HAP-1 (cell line): ENCODE data around the gene APOD.
"Not testable (repeated sequence)": the region's sequence is repeated elsewhere in the genome, so short reads cannot be mapped to it uniquely, and the experiment has no call there.

Experiments used
- DNase-seq, 2 experiments: peaks; one replicate each; pipeline ENCODE4 v3.0.0-alpha.2; 2016 to 2020; ENCODE audit warnings: low spot score in 2 of 2
- H3K27me3 ChIP-seq: fragments of 250-450 bp; sonication (Bioruptor Pico); 2 replicates; pipeline ENCODE4 v1.5.1; 2020; ENCODE audit warnings: low read depth, mild to moderate bottlenecking, moderate library complexity
- H3K36me3 ChIP-seq: fragments of 250-450 bp; sonication (Bioruptor Pico); replicated peaks from 2 replicates; pipeline ENCODE4 v1.5.1; 2020; ENCODE audit warnings: mild to moderate bottlenecking
- H3K4me1 ChIP-seq: fragments of 250-450 bp; sonication (Bioruptor Pico); 2 replicates; pipeline ENCODE4 v1.5.1; 2020; ENCODE audit warnings: mild to moderate bottlenecking
- H3K4me3 ChIP-seq: fragments of 250-450 bp; sonication (Bioruptor Pico); 2 replicates; pipeline ENCODE4 v1.5.1; 2020; ENCODE audit warnings: mild to moderate bottlenecking, moderate library complexity
- H3K9me3 ChIP-seq: fragments of 250-450 bp; sonication (Bioruptor Pico); 2 replicates; pipeline ENCODE4 v1.5.1; 2020; ENCODE audit warnings: mild to moderate bottlenecking, moderate library complexity
- in situ Hi-C: fragments of 300-500 bp; cut with MboI; formaldehyde crosslinking; loops from 3 replicates; pipeline ENCODE4 v1.14.3; 2020; ENCODE audit warnings: low sequenced_read_pairs, inconsistent platforms, mixed read lengths

APOD gene

GRCh38 chr3:195609229-195609628, 25.5 kb upstream of the APOD start:
- DNase-seq: no peak
- Histone ChIP-seq H3K9me3 (peaks cover 24% of the 10 kb centered on the region), H3K4me1 (no peaks in the 10 kb centered on the region), H3K27me3 (no peaks in the 10 kb centered on the region), H3K36me3 (no peaks in the 10 kb centered on the region), H3K4me3 (no peak overlapping the region)
- in situ Hi-C loops: no loop called here

- H3K4me3 ChIP-seq, H3K36me3 ChIP-seq, H3K4me1 ChIP-seq, DNase-seq, H3K27me3 ChIP-seq, in situ Hi-C loops: not testable (repeated sequence)
- H3K9me3 ChIP-seq: peaks cover 15% of the 10 kb centered on the region
Observed at GRCh38 chr3:195601785-195602184, 18.0 kb upstream of the APOD start.

GRCh38 chr3:195601382-195601781, 17.6 kb upstream of the APOD start:
- Histone ChIP-seq H3K27me3 (no peaks in the 10 kb centered on the region), H3K4me3 (no peak overlapping the region), H3K9me3 (peaks cover 13% of the 10 kb centered on the region), H3K4me1 (no peaks in the 10 kb centered on the region), H3K36me3 (no peaks in the 10 kb centered on the region)
- no peak for DNase-seq
- in situ Hi-C loops: no loop called here

- H3K36me3 ChIP-seq, H3K4me1 ChIP-seq, H3K4me3 ChIP-seq, H3K9me3 ChIP-seq, DNase-seq, H3K27me3 ChIP-seq, in situ Hi-C loops: not testable (repeated sequence)
Observed at GRCh38 chr3:195599926-195600325, 16.2 kb upstream of the APOD start.

- H3K9me3 ChIP-seq, H3K27me3 ChIP-seq, H3K4me3 ChIP-seq, H3K36me3 ChIP-seq, H3K4me1 ChIP-seq, DNase-seq, in situ Hi-C loops: not testable (repeated sequence)
Observed at GRCh38 chr3:195599516-195599915, 15.8 kb upstream of the APOD start.

- Histone ChIP-seq H3K9me3 (no peaks in the 10 kb centered on the region), H3K36me3 (no peaks in the 10 kb centered on the region), H3K4me1 (no peaks in the 10 kb centered on the region), H3K27me3 (no peaks in the 10 kb centered on the region), H3K4me3 (no peak overlapping the region)
- in situ Hi-C loops: no loop called here
- no peak for DNase-seq
Observed at GRCh38 chr3:195597848-195598247, 14.1 kb upstream of the APOD start.

GRCh38 chr3:195597229-195597628, 13.5 kb upstream of the APOD start:
- H3K36me3 ChIP-seq: no peaks in the 10 kb centered on the region
- H3K27me3 ChIP-seq: no peaks in the 10 kb centered on the region
- H3K4me1 ChIP-seq: no peaks in the 10 kb centered on the region
- in situ Hi-C loops: no loop called here
- H3K4me3 ChIP-seq: no peak overlapping the region
- no peak for DNase-seq
- H3K9me3 ChIP-seq: no peaks in the 10 kb centered on the region

- no peak for DNase-seq
- Histone ChIP-seq H3K4me3 (no peak overlapping the region), H3K36me3 (no peaks in the 10 kb centered on the region), H3K4me1 (no peaks in the 10 kb centered on the region), H3K9me3 (no peaks in the 10 kb centered on the region), H3K27me3 (no peaks in the 10 kb centered on the region)
- in situ Hi-C loops: no loop called here
Observed at GRCh38 chr3:195596765-195597171, 13.0 kb upstream of the APOD start.

- H3K36me3 ChIP-seq: no peaks in the 10 kb centered on the region
- H3K27me3 ChIP-seq: no peaks in the 10 kb centered on the region
- in situ Hi-C loops: no loop called here
- no peaks in the 10 kb centered on the region for H3K4me1 ChIP-seq
- no peak for DNase-seq
- no peaks in the 10 kb centered on the region for H3K9me3 ChIP-seq
- H3K4me3 ChIP-seq: no peak overlapping the region
Observed at GRCh38 chr3:195595785-195596531, 12.2 kb upstream of the APOD start.

GRCh38 chr3:195591852-195592251, 8.1 kb upstream of the APOD start:
- in situ Hi-C loops: no loop called here
- no peaks in the 10 kb centered on the region for H3K4me1 ChIP-seq
- H3K27me3 ChIP-seq: no peaks in the 10 kb centered on the region
- peaks cover 4% of the 10 kb centered on the region; the same call in 1 of the 2 replicates for H3K9me3 ChIP-seq
- no peak for DNase-seq
- H3K4me3 ChIP-seq: no peak overlapping the region
- no peaks in the 10 kb centered on the region for H3K36me3 ChIP-seq

GRCh38 chr3:195591220-195591619, 7.5 kb upstream of the APOD start:
- in situ Hi-C loops: no loop called here
- H3K4me1 ChIP-seq: no peaks in the 10 kb centered on the region
- no peaks in the 10 kb centered on the region for H3K36me3 ChIP-seq
- H3K27me3 ChIP-seq: no peaks in the 10 kb centered on the region
- peaks cover 4% of the 10 kb centered on the region; the same call in 1 of the 2 replicates for H3K9me3 ChIP-seq
- H3K4me3 ChIP-seq: no peak overlapping the region
- no peak for DNase-seq

- in situ Hi-C loops, H3K27me3 ChIP-seq, H3K4me3 ChIP-seq, DNase-seq, H3K36me3 ChIP-seq, H3K4me1 ChIP-seq, H3K9me3 ChIP-seq: not testable (repeated sequence)
Observed at GRCh38 chr3:195590381-195590780, 6.6 kb upstream of the APOD start.

- not testable (repeated sequence) for H3K9me3 ChIP-seq
Observed at GRCh38 chr3:195589796-195590195, 6.1 kb upstream of the APOD start.

GRCh38 chr3:195587824-195588223, 4.1 kb upstream of the APOD start:
- no peak for DNase-seq
- in situ Hi-C loops: no loop called here
- H3K36me3 ChIP-seq: no peaks in the 10 kb centered on the region

More at GRCh38 chr3:195589796-195590195, 6.1 kb upstream of the APOD start:
- H3K27me3 ChIP-seq, H3K4me3 ChIP-seq, H3K36me3 ChIP-seq, DNase-seq, H3K4me1 ChIP-seq, in situ Hi-C loops: not testable (repeated sequence)

GRCh38 chr3:195587406-195587805, 3.7 kb upstream of the APOD start:
- peaks cover 4% of the 10 kb centered on the region; the same call in 1 of the 2 replicates for H3K9me3 ChIP-seq
- H3K36me3 ChIP-seq: no peaks in the 10 kb centered on the region
- in situ Hi-C loops: no loop called here
- no peaks in the 10 kb centered on the region for H3K4me1 ChIP-seq
- no peaks in the 10 kb centered on the region for H3K27me3 ChIP-seq
- no peak overlapping the region for H3K4me3 ChIP-seq
- DNase-seq: no peak

More at GRCh38 chr3:195587824-195588223, 4.1 kb upstream of the APOD start:
- H3K4me1 ChIP-seq: no peaks in the 10 kb centered on the region
- peaks cover 4% of the 10 kb centered on the region; the same call in 1 of the 2 replicates for H3K9me3 ChIP-seq
- H3K27me3 ChIP-seq: no peaks in the 10 kb centered on the region
- no peak overlapping the region for H3K4me3 ChIP-seq
